Measurements from ENCODE around the gene CBY2.
"Not testable (repeated sequence)": the region's sequence is repeated elsewhere in the genome, so short reads cannot be mapped to it uniquely, and the experiment has no call there.

The CBY2 gene

DNA sequence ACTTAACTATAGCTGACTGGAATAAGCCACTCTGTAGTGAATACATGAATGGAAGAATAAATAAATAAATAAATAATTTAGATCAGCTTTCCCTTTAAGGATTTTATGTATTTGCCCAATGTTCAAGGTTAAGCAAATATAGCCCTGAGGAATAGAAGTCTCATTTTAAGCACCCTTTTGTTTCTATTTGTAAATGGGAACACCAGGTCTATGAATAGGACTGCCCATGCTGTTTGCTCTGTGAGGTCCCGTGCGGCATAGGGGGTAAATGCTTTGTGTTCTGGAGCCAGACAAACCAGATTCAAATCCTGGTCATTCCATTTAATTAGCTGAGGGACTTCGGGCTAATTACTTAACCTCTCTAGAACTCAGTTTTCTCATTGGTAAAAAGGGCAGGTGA lies 29.3 kb downstream of the CBY2 start:
- no peak for DNase-seq
- in situ Hi-C loops (cut with HindIII; ENCODE audit: low pct_ligation_motif_present, low pct_unique_long_range_greater_than_20kb, low sequenced_read_pairs) = no loop called here

DNA sequence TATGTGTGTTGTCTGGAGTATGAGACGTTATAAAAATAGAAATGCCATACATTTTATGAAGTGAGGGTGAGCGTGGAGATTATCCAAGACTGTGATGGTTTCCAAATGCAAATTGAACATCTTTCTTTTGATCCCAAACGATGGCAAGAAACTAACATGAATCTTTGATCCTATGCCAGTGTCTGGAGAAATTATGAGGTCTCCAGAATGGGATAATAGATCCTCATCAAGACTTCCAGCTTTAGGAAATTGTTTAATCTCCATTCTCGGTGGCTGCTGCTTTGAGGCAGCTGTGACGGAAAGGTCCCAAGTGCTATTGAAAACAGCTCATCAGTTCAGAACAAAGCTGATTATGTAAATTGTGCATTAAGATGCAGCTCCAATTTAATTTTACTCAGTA lies 30.8 kb downstream of the CBY2 start:
- in situ Hi-C loops (cut with HindIII; ENCODE audit: low pct_ligation_motif_present, low pct_unique_long_range_greater_than_20kb, low sequenced_read_pairs) = no loop called here
- DNase-seq = no peak

DNA sequence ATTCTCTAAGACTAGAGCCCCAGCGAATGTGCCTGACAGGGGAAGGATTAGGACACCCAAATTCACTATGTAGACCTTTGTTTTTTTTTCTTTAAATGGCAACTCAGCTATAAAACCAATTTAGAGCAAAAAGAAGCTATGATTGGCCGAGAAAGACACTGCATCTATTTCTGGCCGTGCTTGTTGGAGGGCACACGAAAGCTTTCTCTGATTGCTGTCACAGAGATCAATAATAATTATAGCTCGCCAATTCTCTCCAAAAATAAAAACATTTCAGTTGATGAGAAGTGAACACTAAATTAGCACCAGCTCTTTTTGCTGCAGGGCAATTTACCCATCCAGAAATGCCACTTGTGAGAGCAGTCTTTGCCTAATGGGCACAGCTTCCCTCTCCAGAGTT lies 31.2 kb downstream of the CBY2 start:
- no peak for DNase-seq
- in situ Hi-C loops (cut with HindIII; ENCODE audit: low pct_ligation_motif_present, low pct_unique_long_range_greater_than_20kb, low sequenced_read_pairs) = no loop called here

DNA sequence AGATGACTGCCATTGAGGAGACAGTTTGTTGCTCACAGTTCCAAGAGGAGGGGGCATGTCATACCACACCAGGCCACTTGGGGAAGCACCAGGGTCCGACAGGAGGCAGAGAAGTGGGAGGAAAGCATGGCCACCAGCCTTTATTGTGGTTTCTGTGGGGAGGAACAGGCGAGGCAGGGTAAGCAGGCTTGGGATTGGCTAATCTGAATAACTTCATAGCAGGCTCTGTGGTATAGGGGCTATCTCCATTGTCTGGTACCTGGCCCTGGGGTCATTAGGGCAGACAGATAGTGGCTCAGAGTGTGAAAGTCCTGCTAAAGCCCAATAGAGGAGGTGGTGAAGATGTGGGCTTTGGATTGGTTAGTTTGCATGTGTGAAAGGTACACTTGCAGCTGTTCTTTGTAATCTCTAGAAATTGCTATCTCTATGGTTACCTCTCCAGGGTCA lies 35.5 kb downstream of the CBY2 start:
- peak; percentile 12 for DNase-seq
- in situ Hi-C loops (cut with HindIII; ENCODE audit: low pct_ligation_motif_present, low pct_unique_long_range_greater_than_20kb, low sequenced_read_pairs) = no loop called here

DNA sequence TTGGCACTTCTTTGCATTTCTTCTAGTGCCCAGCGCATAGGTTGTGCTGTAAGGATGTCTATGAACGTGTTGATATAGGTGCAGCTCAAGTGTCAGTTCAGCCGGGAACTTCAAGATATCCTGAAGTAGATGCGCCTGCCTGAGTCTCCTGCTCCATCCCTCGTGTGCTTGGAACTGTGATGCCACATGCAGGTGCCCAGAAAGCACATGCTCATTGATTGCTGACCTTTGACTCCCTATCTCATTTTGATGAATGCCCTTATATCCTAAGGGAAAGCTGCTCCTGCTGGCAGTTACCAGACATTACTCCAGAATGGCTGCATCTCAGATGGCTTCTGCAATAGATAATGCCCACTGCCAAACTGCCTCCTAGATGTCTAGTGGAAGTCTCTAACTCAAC lies 40.9 kb downstream of the CBY2 start:
- in situ Hi-C loops (cut with HindIII; ENCODE audit: low pct_ligation_motif_present, low pct_unique_long_range_greater_than_20kb, low sequenced_read_pairs) = no loop called here
- DNase-seq = no peak

DNA sequence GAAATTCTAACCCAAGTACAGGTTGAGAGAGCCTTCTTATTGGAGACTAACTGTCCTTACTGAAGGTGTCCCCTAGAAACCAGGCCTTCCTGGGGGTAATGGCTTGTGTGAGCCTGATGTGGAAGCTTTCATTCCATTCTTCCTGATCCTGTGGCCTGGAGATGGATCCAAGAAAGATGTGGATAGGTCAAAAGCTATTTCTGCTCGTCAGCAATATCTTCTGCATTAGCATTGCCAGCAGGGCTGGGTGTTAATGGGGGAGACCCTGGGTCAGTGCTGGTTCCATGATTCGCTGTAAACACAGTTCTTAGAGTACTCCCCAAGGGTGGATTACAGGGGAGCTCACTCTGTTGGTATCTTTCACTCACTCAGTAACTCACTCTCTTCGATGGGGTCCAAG lies 42.9 kb downstream of the CBY2 start:
- no peak for DNase-seq
- in situ Hi-C loops (cut with HindIII; ENCODE audit: low pct_ligation_motif_present, low pct_unique_long_range_greater_than_20kb, low sequenced_read_pairs) = no loop called here

DNA sequence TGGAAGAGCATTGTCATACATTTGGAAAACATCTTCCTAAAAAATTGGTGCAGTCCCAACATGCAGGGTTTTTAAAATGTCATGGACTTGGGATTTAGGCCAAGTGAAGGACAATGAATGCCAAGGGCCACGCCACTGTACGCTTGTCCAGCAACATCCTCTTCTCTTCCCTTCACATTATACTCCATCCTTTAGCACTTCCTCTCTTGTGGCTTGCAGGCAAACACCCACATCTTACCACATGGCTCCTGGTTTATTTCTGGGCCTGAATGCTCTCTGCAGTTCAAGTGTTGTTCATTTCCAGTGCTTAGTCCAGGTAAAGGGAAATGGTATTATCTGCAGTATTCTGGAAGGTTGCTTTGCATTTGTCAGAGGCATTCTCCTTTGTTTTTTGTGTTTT lies 45.0 kb downstream of the CBY2 start:
- in situ Hi-C loops (cut with HindIII; ENCODE audit: low pct_ligation_motif_present, low pct_unique_long_range_greater_than_20kb, low sequenced_read_pairs) = no loop called here
- no peak for DNase-seq

- in situ Hi-C loops (cut with HindIII; ENCODE audit: low pct_ligation_motif_present, low pct_unique_long_range_greater_than_20kb, low sequenced_read_pairs) = no loop called here
These were observed 47.0 kb downstream of the CBY2 start for GRCh38 chr13:45748941-45749759.

GRCh38 chr13:45750566-45750965 lies 48.4 kb downstream of the CBY2 start:
- no peak for DNase-seq
- in situ Hi-C loops (cut with HindIII; ENCODE audit: low pct_ligation_motif_present, low pct_unique_long_range_greater_than_20kb, low sequenced_read_pairs) = no loop called here

More at GRCh38 chr13:45748941-45749759, 47.0 kb downstream of the CBY2 start:
- DNase-seq = no peak

- in situ Hi-C loops (cut with HindIII; ENCODE audit: low pct_ligation_motif_present, low pct_unique_long_range_greater_than_20kb, low sequenced_read_pairs) = no loop called here
These were observed 49.8 kb downstream of the CBY2 start for GRCh38 chr13:45751885-45752284.

GRCh38 chr13:45752510-45752909 lies 50.4 kb downstream of the CBY2 start:
- in situ Hi-C loops (cut with HindIII; ENCODE audit: low pct_ligation_motif_present, low pct_unique_long_range_greater_than_20kb, low sequenced_read_pairs) = no loop called here
- DNase-seq = no peak

More at GRCh38 chr13:45751885-45752284, 49.8 kb downstream of the CBY2 start:
- no peak for DNase-seq

DNA sequence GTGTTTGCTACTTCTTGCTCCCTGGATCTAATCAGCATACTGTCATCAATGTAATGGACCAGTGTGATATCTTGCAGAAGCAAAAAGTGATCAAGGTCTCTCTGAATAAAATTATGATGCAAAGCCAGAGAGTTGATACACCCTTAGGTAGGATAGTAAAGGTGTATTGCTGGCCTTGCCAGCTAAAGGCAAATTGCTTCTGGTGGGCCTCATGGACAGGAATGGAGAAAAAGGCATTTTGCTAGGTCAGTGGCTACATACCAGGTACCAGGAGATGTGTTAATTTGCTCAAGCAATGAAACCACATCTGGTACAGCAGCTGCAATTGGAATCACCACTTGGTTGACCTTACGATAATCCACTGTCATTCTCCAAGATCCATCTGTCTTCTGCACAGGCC lies 54.4 kb downstream of the CBY2 start:
- in situ Hi-C loops (cut with HindIII; ENCODE audit: low pct_ligation_motif_present, low pct_unique_long_range_greater_than_20kb, low sequenced_read_pairs); DNase-seq: not testable (repeated sequence)

GRCh38 chr13:45757589-45757988 lies 55.5 kb downstream of the CBY2 start:
- in situ Hi-C loops (cut with HindIII; ENCODE audit: low pct_ligation_motif_present, low pct_unique_long_range_greater_than_20kb, low sequenced_read_pairs); DNase-seq: not testable (repeated sequence)

- DNase-seq = no peak
- in situ Hi-C loops (cut with HindIII; ENCODE audit: low pct_ligation_motif_present, low pct_unique_long_range_greater_than_20kb, low sequenced_read_pairs) = no loop called here
These were observed 61.3 kb downstream of the CBY2 start for GRCh38 chr13:45763419-45763818.

All from ACHN (cell line).